ENCODE results near the gene SLC6A3.
"Not testable (repeated sequence)": the region's sequence is repeated elsewhere in the genome, so short reads cannot be mapped to it uniquely, and the experiment has no call there.

Gene SLC6A3

GRCh38 chr5:1440098-1440493, 5.1 kb downstream of the SLC6A3 start:
- no peak for DNase-seq (ENCODE audit: low spot score)

- no peak for DNase-seq (ENCODE audit: low spot score)
Observed at GRCh38 chr5:1439388-1440097, 5.7 kb downstream of the SLC6A3 start.

- no peak for DNase-seq (ENCODE audit: low spot score)
Observed at GRCh38 chr5:1438871-1439270, 6.4 kb downstream of the SLC6A3 start.

GRCh38 chr5:1437876-1438559, 7.2 kb downstream of the SLC6A3 start:
- DNase-seq (ENCODE audit: low spot score): no peak

GRCh38 chr5:1437226-1437829, 7.9 kb downstream of the SLC6A3 start:
- DNase-seq (ENCODE audit: low spot score): no peak

GRCh38 chr5:1436681-1437080, 8.6 kb downstream of the SLC6A3 start:
- no peak for DNase-seq (ENCODE audit: low spot score)

GRCh38 chr5:1436036-1436435, 9.2 kb downstream of the SLC6A3 start:
- DNase-seq (ENCODE audit: low spot score): no peak

GRCh38 chr5:1435369-1435768, 9.9 kb downstream of the SLC6A3 start:
- DNase-seq (ENCODE audit: low spot score): no peak

GRCh38 chr5:1432296-1432695, 12.9 kb downstream of the SLC6A3 start:
- DNase-seq (ENCODE audit: low spot score): no peak

- no peak for DNase-seq (ENCODE audit: low spot score)
Observed at GRCh38 chr5:1431896-1432295, 13.3 kb downstream of the SLC6A3 start.

- DNase-seq (ENCODE audit: low spot score): no peak
Observed at GRCh38 chr5:1431021-1431811, 14.0 kb downstream of the SLC6A3 start.

GRCh38 chr5:1430121-1430795, 15.0 kb downstream of the SLC6A3 start:
- DNase-seq (ENCODE audit: low spot score): no peak

- DNase-seq (ENCODE audit: low spot score): no peak
Observed at GRCh38 chr5:1429496-1429895, 15.7 kb downstream of the SLC6A3 start.

- DNase-seq (ENCODE audit: low spot score): no peak
Observed at GRCh38 chr5:1429066-1429465, 16.2 kb downstream of the SLC6A3 start.

GRCh38 chr5:1428107-1428506, 17.1 kb downstream of the SLC6A3 start:
- no peak for DNase-seq (ENCODE audit: low spot score)

- DNase-seq (ENCODE audit: low spot score): no peak
Observed at GRCh38 chr5:1424716-1425115, 20.5 kb downstream of the SLC6A3 start.

- no peak for DNase-seq (ENCODE audit: low spot score)
Observed at GRCh38 chr5:1423901-1424603, 21.2 kb downstream of the SLC6A3 start.

GRCh38 chr5:1422522-1422921, 22.7 kb downstream of the SLC6A3 start:
- not testable (repeated sequence) for DNase-seq (ENCODE audit: low spot score)

GRCh38 chr5:1421521-1422341, 23.5 kb downstream of the SLC6A3 start:
- no peak for DNase-seq (ENCODE audit: low spot score)

All from CD4-positive, alpha-beta T cell treated with Interleukin-2 at 100 ng/mL for 4 hours (primary cell).